Fibroblast of peridontal ligament (primary cell): ENCODE data around the gene SLC38A3.

Source experiments
- DNase-seq: peaks from one replicate; pipeline ENCODE4 v3.0.0-alpha.2; 2010; ENCODE audit errors: extremely low read depth

Gene SLC38A3

DNA sequence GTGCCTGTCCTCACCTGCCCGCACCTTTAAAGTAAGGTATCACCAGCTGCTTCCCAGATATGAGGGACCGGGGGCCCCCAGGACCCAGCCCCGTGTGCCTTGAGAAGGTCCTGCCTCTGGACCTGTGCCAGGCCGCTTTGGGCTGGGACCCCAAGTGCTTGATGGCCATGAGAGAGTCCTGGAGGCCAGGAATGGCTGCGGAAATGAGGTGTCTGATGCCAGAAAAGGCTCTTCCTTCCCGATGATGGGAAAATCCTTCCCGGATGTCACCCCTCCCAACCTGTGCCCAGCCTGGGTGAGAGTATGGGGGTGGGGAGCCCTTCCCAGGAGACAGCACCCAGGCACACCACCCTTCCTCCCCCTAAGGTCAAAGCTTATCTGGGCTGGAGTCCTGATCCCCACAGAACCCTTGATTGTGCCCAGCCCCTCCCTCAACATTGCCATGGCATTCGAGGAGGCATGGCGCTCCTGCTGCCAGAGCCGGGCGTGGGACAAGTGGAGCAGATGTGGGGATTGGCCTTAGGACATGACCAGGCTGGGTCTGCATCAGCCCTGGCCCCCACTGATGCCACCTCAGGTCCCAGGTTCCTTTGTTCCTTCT, 35.7 kb upstream of the SLC38A3 start:
- DNase-seq: no peak

DNA sequence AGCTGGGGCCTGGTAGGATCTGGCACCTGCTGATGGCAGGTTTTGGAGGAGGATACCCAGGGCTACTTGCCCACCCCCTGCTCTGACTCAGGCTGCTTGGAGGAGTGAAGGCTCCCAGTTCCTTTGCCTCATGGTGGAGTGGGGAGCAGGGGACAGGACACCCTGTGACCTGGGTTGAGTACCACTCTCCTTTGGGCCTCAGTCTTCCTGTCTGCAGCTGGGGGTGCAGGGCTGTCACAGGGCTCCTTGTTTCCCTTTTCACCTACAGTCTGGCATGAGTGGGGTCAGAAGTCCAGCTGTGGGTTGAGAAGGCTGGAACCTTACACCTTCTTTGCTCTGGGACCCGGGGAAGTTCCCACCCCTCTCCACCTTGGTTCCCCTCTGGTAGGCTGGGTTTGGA, 35.2 kb upstream of the SLC38A3 start:
- DNase-seq: no peak

DNA sequence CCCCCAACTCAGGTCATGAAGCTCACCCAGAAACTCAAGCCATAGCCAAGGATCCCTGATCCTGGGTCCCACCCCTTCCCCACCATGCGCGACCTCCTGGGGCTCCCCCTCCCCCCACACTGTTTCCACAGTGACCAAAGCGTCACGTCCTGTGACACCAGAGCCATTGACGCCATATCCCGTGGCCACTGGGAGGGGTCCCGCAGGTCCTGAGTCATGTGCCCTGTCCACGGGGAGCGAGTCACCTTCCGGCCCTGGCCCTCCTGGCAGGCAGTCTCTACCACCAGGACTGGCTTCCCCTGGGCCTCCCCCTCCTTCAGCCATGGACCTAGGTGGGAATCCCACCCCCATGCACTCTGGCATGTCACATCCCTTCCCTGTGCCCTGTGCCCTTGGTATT, 34.4 kb upstream of the SLC38A3 start:
- DNase-seq: no peak

DNA sequence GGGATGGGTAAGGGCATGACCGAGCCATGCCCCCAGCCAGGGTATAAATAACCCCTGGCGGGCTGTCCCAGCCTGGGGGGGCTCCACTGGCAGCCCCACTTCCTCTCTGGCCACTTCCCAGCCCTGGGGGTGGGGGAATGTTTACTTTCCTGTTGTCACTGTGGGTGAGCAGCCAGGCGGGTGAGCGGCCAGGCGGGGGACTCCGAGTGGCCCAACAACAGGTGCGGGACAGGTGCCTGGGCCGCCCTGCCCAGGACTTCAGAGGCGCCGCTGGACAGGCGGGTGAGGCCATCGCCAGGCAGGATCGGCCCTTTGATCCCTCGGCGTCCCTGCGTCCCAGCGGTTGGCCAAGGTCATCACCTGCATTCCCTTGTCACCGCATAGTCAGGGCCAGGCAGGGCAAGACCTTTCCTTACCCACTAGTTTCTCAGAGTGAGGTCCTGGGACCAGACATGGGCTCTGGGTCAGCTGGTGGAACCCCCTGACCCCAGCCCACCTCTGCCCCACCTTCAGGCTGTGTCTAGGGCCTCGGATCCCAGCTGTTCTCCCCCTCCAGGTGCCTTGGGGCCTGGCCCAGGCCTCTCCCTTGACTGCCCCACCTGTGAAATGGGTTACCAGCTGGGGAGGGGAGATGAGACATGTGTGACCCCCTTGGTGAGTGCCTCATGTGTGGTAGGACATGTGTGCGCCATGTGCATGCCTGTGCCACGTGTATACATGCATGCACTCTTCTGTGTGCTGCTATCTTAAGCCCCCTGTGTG, 33.4 kb upstream of the SLC38A3 start:
- DNase-seq: no peak

DNA sequence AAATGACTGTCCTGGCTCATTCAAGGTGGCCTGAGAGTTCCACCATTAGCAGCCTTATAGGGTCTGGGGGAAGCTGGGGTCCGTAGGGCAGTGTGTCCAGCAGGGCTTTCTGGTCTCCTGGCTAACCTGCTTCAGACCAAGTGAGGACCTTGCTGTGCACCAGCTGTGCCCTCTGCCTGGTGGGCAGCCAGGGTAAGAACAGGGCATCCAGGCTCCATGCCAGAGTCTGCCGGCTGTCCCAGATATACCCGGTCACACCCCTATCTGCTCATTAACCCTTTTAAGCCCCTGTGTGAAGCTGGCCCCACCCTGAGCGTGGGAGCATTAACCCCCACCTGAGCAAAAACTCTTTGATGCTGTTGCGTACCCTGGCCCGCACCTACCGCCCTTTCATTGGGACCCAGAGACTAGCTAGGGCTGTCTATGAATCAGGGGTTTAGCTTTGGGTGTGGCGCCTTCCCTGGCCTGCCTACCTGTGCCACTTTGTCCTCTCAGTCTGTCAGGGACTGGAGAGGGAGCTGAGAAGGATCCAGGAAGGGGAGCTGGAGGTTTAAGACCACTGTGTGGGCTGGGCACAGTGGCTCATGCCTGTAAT, 32.3 kb upstream of the SLC38A3 start:
- no peak for DNase-seq

DNA sequence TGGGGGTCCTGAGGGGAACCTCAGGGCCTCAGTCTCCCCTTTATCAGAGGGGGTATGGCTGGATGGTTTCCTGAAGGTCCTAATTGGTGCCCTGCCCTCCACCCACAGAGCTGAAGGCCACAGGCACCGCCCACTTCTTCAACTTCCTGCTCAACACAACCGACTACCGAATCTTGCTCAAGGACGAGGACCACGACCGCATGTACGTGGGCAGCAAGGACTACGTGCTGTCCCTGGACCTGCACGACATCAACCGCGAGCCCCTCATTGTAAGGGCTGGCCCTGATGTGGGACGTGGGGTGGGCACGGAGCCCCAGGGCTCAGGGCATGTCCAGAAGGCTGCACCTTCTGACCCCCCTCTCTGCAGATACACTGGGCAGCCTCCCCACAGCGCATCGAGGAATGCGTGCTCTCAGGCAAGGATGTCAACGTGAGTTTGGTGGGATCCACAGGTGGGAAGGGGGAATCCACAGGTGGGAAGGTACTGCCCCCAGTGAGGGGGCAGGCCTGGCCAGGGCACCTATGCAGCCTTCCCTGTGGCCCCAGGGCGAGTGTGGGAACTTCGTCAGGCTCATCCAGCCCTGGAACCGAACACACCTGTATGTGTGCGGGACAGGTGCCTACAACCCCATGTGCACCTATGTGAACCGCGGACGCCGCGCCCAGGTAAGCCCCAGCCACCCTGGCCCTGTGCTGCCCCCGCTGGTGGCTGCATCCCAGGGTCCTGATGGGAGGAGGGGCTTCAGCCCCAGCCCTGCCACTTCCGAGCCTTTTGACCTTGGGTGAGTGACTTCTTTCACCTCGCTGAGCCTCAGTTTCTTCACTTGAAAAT, 31.2 kb upstream of the SLC38A3 start:
- no peak for DNase-seq

DNA sequence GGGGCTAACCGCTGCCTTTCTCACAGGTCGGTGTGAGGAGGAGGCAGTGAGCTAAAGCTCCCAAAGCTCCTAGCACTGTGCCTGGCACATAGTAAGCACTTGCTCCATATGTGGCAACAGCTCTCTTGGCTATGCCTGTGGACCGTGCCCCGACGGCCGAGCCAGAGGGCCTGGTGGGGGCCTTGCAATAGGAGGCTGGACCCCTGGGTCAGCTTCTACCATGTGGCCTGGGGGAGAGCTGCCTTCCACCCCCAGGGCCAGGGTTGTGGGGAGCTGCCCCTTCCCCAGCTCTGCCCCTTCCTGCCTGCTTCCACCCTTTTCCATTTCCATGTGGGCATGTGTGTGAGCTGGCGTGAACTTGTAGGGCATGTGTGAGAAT, 30.6 kb upstream of the SLC38A3 start:
- DNase-seq: no peak

DNA sequence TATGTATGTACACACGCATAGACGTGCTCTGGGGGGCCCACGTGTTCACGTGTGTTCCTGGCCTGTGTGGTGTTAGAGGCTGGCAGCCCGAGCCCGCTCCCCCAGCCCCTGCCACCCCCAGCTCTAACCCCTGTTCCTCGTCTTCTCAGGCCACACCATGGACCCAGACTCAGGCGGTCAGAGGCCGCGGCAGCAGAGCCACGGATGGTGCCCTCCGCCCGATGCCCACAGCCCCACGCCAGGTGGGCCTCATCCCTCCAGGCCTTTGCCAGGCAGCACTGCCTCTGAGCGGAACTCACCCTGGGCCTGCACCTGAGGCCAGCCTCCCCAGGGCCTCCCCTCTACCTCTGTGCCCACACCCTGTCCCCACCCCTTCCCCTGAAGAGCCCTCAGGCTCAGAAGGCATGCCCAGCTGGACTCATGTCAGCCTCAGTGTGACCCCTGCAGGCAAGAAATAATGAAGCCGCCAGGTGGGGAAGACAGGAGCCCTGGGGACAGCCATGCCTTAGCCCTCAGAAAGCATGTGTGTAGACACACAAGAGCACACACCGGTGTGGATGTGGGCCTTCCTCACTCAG, 30.0 kb upstream of the SLC38A3 start:
- DNase-seq: no peak

DNA sequence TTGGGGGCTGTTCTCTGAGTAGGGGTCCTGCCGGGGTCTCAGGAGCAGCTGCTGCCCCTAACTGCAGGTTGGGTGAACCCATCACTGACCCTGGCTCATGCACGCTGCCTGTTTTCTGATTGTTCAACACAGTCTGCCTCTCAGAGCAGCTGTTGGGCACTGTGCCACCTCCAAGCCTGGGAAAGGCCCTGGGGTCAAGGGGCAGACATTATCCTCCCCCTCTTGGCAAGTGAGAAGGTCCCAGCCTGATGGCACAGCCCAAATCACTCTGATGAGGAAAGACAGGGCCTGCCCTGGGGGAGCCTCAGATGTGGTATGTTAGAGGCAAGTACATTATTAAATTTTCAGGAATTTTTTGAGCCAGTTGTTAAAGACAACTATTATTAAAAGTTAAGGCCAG, 27.7 kb upstream of the SLC38A3 start:
- DNase-seq: no peak

DNA sequence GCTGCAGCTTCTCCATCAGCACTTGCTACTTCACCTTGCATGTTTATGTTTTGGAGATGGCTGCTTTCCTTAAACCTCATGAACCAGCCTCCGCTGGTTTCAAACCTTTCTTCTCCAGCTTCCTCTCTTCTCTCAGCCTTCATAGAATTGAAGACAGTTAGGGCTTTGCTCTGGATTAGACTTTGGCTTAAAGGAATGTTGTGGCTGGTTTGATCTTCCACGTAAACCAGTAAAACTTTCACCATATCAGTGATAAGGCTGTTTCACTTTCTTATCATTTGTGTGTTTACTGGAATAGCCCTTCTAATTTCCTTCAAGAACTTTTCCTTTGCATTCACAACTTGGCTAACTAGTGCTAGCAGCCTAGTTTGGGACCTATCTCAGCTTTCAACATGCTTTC, 25.4 kb upstream of the SLC38A3 start:
- no peak for DNase-seq

DNA sequence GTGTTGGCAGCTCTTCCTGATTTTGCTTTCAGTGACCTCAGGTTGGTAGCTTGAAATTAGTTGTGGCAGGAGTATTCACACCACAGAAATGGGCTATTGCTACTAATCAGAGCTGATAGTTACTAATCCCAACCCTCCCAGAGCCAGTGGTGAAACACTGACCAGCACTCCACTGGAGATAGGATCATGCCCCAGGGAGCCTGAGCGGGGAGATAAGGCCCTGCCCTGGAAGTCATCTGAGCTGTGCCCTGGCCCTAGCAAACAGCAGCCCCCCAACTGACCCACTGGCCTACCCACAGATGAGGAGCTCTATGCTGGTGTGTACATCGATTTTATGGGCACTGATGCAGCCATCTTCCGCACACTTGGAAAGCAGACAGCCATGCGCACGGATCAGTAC, 23.1 kb upstream of the SLC38A3 start:
- DNase-seq: no peak

DNA sequence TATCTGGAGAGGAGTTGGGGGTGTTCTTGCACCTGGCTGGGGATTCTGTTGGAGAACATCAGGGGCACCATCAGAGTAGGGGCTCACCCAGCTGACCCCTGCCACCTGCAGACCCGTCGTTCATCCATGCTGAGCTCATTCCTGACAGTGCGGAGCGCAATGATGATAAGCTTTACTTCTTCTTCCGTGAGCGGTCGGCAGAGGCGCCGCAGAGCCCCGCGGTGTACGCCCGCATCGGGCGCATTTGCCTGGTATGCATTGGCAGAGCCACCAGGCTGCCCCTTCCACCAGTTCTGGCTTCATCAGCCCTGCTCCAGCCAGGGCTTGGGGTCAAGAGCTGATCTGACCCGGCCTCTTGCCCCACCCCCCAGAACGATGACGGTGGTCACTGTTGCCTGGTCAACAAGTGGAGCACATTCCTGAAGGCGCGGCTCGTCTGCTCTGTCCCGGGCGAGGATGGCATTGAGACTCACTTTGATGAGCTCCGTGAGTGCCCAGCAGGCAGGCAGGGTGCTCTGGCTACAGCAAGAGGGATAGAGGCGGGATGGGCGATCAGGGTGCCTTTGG, 22.5 kb upstream of the SLC38A3 start:
- no peak for DNase-seq

DNA sequence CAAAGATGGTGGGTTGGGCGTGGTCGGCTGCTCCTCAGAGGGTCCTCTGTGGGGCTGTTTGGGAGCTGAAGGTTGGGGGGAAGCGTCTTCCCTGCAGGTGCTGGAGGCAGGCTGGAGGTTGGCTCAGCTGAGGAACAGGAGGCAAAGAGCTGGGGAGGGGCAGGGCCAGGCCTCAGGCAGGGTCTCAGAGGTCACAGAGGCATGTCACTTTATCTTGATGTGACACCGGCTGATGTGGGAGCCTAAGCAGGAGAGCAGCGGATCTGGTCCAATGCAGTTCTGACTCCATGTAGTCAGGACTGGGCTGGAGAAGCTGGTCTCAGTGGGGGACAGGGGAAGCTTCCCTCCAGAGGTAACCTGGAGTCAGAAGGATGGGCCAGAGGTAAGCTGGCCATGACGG, 21.3 kb upstream of the SLC38A3 start:
- no peak for DNase-seq

DNA sequence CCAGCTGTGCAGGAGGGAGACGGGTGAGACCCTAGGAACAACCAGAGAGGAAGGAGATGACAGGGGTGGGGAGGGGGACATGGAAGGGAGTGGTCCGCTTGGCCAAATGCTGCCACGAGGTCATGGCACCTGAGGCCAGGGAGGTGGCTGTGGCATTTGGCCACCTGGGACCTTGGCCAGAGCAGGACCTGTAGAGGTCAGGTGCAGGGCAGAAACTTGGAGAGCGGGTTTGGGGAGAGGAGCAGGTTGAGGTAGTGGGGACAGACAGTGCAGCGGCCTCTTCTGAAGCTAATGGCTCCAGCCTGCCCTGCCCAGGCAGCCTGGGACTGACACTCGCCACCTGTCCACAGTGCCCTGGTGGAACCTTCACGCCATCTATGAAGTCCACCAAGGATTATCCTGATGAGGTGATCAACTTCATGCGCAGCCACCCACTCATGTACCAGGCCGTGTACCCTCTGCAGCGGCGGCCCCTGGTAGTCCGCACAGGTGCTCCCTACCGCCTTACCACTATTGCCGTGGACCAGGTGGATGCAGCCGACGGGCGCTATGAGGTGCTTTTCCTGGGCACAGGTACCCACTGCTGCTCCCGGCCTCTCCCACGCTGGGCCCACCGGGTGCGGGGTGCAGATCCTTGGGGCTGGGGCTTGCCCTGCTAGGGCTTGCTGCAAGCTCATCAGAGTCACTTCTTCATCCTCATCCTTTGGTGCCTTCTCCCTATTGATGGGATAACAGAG, 20.7 kb upstream of the SLC38A3 start:
- no peak for DNase-seq

DNA sequence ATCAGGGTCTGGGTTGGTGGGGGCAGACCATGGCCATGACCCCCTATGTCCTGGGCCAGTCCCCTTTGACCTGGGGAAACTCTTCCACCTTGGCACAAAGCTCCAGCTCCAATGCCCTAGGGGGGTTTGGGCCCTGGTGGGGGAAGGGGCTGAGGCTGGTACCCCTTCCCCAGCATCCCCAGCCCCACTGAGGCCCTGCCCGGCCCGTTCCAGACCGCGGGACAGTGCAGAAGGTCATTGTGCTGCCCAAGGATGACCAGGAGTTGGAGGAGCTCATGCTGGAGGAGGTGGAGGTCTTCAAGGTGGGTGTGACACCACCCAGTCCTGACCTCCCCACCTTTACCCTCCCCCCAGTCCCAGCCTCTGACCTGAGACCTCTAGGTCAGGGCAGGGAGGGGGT, 19.8 kb upstream of the SLC38A3 start:
- DNase-seq: no peak

DNA sequence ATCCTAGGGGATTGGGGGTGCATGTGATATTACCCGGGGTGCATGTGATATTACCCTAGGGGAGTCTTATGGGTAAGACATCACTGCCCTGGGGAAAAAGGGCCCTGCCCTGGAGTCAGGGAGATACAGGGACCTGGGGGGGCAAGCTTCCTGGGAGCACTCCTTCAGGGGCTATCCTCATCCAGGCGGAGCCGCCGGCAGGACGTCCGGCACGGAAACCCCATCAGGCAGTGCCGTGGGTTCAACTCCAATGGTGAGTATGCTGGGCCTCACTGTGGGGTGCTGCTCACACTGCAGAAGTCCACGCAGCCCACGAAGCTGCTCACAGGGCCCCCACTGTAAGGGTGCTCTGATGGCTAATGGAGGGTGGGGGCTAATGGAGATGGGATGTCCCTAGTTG, 19.0 kb upstream of the SLC38A3 start:
- no peak for DNase-seq

DNA sequence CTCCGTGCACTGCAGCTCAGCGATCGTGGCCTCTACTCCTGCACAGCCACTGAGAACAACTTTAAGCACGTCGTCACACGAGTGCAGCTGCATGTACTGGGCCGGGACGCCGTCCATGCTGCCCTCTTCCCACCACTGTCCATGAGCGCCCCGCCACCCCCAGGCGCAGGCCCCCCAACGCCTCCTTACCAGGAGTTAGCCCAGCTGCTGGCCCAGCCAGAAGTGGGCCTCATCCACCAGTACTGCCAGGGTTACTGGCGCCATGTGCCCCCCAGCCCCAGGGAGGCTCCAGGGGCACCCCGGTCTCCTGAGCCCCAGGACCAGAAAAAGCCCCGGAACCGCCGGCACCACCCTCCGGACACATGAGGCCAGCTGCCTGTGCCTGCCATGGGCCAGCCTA, 17.3 kb upstream of the SLC38A3 start:
- DNase-seq: no peak

DNA sequence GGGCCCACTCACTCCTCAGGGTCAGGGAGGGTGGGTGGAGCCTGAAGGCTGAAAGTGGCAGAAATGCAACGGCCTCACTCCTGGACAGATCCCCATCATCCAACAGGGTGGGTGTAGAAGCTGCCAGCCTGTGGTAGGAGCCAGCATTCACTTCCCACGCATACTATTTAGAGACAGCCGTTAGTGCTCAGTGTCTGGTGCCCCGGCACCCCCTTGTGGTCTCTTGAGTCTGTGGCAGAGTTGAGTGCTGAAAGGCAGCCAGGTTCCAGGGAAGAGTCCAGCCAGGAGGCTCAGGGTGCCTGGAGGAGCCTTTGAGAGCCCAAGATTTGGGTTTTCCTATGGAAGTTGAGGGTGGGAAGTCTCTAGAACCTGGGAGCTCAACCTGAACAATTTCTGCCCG, 15.8 kb upstream of the SLC38A3 start:
- peak; percentile 86 for DNase-seq

DNA sequence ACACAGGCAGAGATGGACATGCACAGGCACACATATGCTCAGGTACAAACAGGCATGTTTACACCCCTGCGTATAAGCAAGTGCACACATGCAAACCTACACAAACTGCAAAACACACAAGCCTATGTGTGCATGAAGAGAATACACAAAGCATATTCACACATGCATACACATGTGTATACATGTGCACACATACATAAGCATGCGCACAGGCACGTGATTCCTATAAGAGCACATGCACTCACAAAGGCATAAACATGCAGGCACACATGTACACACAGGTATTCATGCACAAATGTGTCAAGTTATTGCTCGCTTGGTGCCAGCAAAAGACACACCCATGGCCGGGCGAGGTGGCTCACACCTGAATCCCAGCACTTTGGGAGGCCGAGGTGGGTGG, 15.1 kb upstream of the SLC38A3 start:
- DNase-seq: no peak

DNA sequence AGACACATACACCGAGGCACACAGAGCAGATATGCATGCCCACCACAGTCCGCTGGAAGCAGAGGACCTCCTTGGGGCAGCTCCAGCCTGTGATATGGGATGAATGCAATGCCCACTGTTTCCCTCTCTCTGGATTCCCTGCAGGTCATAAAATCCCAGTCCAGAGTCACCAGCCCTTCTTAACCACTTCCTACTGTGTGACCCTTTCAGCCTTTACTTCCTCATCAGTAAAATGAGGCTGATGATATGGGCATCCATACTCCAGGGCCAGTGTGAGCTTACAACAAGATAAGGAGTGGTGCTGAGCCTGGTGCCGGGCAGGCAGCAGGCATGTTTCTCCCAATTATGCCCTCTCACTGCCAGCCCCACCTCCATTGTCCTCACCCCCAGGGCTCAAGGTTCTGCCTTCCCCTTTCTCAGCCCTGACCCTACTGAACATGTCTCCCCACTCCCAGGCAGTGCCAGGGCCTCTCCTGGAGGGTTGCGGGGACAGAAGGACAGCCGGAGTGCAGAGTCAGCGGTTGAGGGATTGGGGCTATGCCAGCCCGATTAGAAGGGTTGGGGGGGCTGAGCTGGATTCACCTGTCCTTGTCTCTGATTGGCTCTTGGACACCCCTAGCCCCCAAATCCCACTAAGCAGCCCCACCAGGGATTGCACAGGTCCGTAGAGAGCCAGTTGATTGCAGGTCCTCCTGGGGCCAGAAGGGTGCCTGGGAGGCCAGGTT, 14.0 kb upstream of the SLC38A3 start, which contains the start of gene GNAT1:
Gene GNAT1, plus strand, starts transcription at position 675 of the 725 bp plus-strand sequence. CDS start 116 bp downstream, outside the sequence.
- no peak for DNase-seq
